ENCODE data around the gene NAPSA.

The NAPSA gene

GRCh38 chr19:50308991-50309390, 56.4 kb downstream of the NAPSA start:
- no peak for DNase-seq
- Histone ChIP-seq H3K27me3 (replicated peaks; ENCODE audit: control insufficient read depth, insufficient read depth, low read length, poor library complexity, severe bottlenecking) (peaks cover 28% of the 10 kb centered on the region), H3K4me3 (ENCODE audit: insufficient read depth, low read depth, low read length, poor library complexity, severe bottlenecking) (no peak overlapping the region), H3K27ac (ENCODE audit: insufficient read depth, low read length, poor library complexity, severe bottlenecking) (no peak overlapping the region), H3K36me3 (ENCODE audit: control insufficient read depth, insufficient read depth, low read length) (no peaks in the 10 kb centered on the region), H3K9me3 (ENCODE audit: control insufficient read depth, low read length) (no peaks in the 10 kb centered on the region), H3K4me1 (ENCODE audit: control insufficient read depth, insufficient read depth, low read length, poor library complexity, severe bottlenecking) (no peaks in the 10 kb centered on the region)
